HG02610 (cell line): ENCODE measurements around the gene TRAPPC2L.
"Not testable (repeated sequence)": the region's sequence is repeated elsewhere in the genome, so short reads cannot be mapped to it uniquely, and the experiment has no call there.

ENCODE experiments used
- ATAC-seq: cut with Tn5 transposase; IDR thresholded peaks from one replicate; pipeline ENCODE4 v1.9.1; 2021; ENCODE audit warnings: mild to moderate bottlenecking, moderate library complexity; ENCODE audit not compliant: unreplicated experiment

TRAPPC2L gene

DNA sequence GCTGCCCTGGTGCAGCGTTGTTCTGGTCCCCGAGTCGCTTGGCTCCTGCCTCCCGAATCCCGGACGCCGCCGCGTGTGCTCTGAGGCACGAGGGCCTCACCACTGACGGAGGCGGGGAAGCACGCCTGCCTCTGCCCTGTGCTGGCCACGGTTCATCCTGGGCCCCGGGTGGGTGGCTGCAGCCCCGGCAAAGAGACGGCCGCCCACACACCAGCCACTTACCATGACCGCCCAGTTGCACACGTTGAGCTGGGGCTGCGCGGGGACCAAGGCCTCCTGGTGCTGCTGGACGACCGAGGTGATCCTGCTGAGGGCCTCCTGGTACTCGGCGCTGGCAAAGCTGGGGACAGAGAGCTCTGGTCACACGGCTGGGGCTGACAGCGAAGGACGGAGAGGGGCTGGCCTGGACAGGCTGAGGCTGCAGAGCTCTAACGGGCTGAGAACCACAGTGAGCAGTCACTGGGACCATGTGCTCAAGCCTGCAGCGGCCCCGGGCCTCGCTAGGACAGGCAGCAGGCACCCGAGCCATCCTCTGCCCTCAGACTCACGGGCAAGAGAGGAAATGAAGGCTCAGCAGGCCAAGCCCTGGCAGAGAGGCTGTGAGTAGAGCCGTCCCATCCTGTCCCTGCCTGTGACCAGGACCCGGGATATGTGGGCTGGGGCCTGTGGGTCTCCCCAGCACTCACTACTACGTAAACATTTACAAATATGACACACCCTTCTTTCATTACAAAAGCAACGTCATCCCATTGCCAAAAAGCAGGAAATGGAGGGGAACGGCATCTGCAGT is 38.9 kb upstream of the TRAPPC2L start:
- no peak for ATAC-seq

DNA sequence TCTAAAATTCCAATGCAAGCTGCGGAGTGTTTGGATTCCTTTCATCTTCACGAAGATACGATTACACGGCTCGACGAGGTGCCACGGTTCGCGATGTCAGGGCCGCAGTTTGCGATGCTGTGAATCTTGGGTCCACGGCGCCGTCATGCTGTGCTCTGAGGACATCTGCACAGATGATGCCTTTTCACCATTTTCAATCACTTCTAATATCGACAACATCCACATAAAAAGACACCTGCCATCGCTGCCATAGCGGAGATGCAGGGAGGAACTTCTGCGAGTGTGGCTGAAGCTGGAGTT is 38.4 kb upstream of the TRAPPC2L start:
- ATAC-seq = no peak

DNA sequence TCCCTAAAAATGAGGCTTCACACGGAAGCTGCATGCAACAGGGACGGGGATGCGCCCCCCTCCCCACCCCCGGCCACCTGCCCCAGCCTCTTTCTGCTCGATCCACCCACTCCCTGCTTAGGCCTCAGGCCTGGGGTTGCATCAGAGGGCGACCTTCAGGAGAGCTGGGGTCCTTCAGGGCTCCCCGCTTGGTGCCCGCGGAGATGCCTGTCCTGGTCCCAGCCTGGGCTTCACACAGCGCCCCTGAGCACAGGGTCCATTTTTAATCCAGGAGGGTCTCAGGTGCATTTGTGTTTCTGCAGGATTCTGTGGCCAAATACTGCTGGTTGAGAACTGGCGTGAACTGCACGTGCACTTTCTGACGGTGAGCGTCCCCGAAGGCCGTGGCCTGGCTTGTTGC is 37.8 kb upstream of the TRAPPC2L start:
- ATAC-seq = no peak

DNA sequence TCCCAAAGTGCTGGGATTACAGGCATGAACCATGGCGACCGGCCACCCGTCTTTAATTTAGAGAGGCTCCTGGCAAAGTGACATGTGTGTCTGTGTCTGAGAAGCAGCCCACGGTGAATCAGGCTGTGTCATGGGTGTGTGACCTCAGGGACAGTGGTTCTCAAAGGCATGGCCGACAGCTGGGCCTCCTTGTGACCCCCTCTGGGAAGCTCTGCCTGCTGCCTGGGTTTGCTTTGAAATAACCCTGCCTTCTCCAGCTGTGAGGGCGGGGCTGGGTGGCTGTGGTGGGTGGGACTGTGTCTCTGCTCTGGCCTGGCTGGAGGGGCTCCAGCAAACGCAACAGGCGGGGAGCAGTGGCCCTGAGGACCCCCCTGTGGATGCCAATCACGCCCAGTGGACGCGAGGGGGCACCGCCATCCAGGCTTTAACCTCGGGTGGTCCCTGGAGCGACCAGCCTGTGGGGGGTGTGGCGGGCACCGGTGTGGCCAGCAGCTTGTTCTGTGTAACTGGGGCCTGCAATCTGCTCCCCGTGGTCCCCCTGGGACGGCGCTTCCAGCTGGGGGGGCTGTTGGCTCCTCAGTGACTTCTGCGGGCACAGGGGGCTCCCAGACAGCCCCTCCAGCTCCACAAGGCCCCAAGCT is 36.4 kb upstream of the TRAPPC2L start:
- ATAC-seq = no peak

DNA sequence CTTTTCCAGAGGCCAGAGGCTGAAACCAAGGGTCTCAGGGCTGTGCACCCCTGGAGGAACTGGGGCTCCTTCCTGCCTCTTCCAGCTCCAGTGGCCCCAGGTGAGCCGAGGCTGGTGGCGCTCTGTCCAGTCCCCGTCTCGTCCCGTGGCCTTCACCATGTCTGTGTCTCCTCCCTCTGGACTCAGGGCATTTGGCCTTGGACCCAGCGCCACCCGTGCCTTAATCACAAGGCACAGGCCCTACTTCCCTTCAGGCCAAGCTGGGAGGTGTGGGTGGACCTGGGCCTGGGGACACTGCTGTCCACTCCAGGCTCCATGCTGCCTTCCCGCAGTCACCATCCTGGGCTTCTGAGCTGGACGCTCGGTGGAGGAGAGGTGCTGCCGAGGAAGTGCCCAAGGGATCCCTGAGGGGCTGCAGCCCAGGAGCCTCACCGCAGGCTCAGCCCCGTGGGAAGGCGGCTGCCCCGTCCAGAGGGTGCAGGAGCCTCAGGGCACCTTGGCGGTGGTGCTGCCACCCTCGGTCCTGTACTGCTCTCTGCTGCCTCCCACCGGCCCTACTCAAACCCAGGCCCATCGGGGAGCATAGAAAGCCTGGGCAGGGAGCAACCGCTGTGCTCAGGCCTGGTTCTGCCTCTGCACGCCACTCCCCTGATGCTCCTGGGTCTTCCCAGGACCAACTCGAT is 35.6 kb upstream of the TRAPPC2L start:
- no peak for ATAC-seq

DNA sequence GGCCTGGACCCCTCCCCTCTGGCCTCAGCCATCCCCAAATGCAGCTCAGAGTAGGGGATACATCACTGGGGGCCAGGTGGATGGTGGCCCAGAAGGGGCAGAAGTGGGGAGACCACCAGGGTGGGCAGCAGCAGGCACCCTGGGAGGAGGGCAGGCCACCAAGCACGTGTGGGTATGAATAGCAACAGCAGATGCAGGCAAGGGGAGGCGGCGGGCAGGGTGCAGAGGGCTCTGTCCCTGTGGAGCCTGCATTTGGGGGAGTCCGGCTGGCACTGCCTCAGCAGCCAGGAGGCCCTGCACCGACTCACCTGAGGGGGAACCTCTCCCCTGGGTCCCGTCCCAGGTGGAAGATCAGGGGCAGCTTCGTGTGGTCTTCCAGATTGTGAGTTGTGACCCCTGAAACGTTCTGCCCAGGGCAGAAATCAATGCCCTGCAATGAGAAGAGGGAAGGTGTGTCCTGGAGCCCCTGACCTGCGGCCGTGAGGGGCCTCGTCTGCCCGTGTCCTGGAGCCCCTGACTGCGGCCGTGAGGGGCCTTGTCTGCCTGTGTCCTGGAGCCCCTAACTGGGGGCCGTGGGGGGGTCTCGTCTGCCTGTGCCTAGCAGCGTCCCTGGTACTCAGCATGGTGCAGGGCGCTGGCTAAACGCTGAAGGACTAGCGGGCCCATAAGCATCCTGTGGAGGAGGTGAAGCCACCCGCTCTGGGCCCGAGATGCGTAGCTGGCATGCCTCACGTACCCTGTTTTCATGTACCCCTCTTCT is 34.5 kb upstream of the TRAPPC2L start:
- no peak for ATAC-seq

DNA sequence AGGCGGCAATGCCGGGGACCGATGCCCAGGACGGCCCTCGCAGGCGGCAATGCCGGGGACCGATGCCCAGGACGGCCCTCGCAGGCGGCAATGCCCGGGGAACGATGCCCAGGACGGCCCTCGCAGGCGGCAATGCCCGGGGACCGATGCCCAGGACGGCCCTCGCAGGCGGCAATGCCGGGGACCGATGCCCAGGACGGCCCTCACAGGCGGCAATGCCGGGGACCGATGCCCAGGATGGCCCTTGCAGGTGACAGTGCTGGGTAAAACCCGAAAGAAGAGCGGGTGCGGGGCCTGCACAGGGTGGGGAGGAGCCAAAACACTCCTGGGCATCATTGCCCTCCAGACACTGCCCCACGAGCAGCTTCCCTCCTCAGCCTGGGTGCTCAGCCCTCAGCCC is 33.3 kb upstream of the TRAPPC2L start:
- not testable (repeated sequence) for ATAC-seq

DNA sequence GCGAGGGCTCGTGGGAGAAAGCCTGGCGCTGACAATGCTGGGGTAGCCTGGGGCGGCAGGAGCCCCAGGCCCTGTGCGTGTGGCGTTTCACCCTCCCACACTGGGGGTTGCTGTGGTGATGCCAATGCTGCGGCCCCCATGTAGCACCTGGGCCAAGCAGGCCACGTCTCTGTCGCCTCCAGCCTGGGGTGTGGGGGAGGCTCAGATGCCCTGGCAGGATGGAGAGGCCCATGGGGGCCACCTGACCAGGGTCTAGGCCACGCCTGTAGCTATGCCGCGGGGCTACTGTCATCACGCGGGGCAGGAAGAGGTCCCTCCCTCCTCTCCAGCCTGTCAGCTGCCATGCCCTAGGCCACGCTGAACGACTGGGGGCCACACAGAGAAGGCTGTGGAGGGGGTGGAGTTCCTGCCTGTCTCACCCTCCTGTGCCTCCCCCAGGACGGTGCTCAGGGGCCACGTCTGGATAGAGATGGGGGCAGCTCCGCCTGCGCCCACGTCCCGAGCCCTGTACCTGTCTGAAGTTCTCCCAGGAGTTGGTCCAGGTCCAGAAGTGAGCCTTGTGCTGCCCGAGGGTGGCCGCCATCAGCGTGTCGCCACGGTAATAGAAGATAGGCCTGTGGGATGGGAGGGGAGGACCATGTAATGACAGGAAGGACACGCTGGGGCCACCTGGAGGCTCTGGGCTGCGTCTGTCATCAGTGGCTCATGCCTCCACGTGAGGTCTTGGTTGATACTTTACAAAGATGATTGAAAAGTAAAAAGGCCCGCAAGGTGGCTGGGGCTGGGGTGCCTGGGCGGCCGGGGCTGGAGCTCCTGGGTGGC is 32.5 kb upstream of the TRAPPC2L start:
- ATAC-seq = no peak

DNA sequence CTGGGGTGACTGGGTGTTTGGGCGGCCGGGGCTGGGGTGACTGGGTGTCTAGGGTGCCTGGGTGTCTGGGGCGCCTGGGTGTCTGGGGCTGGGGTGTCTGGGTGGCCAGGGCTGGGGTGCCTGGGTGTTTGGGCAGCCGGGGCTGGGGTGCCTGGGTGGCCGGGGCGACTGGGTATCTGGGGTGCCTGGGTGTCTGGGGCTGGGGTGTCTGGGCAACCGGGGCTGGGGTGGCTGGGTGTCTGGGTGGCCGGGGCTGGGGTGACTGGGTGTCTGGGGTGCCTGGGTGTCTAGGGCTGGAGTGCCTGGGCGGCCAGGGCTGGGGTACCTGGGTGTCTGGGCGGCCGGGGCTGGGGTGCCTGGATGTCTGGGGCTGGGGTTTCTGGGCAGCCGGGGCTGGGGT is 31.8 kb upstream of the TRAPPC2L start:
- no peak for ATAC-seq

DNA sequence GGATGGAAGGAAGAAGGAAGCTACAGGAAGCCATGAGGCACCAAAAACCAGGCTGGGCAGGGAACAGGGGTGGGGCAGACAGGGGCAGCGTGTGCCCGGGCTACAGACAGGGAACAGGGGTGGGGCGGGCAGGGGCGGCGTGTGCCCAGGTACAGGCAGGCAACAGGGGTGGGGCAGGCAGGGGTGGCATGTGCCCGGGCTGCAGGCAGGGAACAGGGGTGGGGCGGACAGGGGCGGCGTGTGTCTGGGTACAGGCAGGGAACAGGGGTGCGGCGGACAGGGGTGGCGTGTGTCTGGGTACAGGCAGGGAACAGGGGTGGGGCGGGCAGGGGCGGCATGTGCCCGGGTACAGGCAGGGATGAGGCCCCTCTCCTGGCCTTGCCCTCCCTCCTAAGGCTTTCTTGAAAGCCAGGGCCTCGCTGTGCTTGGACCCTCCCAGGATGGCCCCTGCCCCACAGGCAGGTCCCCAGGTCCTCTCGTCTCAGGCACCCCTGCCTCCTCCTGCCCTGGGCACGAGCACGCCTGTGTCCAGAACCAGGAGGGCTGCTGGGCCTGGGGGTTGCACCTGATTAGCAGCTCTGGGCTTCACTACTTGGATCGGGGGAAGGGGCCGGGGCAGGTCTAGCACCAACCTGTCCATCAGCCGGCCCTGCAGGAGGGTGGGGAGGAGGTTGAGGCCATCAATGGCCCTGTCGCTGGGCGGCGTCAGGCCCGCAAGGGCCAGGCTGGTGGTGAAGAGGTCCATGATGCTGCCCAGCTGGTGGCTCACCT is 30.7 kb upstream of the TRAPPC2L start:
- ATAC-seq = no peak

DNA sequence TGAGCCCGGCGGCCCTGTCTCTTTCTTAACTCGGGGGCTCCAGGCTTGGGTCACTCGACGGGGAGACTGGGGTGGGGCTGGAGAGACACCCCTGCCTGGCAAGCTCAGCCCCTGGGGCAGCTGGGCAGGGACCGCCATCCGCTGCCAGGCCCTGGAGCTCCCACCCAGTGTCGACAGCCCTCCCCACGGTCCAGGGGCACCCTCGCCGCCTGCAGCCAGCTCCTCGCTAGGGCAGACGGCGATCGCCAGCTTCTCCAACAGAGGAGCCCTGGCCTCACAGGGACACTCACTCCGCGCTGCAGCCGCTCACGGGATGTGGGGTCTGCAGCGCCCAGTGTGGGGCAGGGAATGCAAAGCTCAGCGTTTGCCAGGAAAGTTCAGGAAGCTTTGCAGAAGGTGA is 29.2 kb upstream of the TRAPPC2L start:
- ATAC-seq = no peak

DNA sequence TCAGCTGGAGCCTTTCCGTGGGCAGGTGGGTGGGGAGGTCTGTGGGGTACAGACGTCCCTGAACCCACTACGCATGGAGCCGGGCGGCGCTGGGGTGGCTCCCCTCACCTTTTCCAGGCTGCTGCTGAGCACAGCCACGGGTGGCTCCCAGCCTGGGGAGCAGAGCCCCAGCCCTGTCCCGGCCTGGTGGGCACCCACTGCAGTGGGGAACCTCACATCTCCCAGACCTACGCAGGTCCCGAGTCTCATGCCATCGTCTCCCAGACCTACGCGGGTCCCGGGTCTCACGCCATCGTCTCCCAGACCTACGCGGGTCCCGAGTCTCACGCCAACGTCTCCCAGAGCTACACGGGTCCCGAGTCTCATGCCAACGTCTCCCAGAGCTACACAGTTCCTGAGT is 28.2 kb upstream of the TRAPPC2L start:
- no peak for ATAC-seq

DNA sequence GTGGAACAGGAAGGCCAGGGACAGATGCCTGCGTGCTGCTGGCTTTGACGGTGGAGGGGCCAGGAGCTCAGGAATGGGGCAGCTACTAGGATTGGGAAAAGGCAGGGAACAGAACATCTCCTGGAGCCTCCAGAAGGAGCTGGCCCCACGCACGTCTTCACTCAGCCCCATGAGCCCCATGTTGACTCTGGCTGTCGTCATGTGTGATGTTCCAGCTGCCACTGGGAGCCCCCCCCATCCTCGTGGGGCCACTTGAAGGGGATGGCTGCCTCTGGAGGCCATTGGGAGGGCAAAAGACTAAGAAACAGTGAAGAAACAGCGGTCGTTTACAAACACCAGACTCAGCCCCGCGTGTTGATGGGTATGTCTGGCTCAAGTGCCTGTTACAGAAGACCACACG is 26.7 kb upstream of the TRAPPC2L start:
- ATAC-seq = no peak

DNA sequence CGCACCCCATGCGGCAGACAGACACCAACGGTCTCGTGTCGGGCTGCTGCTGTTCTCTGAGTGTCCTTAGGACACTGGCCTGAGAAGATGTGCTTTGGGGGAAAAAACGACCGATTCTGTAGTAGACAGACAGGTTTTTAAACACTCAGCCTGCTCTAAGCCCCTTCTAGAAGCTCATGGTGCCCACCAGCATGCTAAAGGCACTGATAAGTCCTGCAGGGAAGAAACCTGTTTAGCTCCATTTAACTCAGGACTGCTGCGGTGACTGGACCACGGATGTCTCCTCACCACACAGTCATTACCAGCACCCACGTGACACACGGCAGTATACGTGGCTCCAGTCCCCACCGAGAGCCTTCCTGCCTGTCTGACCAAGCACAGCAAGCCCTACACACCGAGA is 26.1 kb upstream of the TRAPPC2L start:
- no peak for ATAC-seq

DNA sequence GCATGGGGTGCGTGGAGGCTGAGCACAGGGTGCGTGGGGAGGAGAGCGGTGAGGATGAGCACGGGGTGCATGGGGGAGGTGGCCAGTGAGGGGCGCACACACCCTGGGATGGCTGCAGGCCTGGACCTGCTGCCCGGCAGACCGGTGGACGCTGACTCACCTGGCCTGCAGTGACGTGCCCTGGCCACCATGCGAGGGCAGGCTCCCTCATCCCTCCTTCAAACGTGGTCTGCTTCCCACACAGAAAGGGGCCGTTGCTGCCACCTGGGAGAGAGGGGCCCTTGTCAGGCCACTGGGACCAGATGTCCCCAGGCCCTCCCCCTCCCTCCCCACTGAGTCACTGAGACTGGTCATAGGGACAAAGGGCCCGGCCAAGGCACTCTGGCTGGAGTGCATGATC is 25.1 kb upstream of the TRAPPC2L start:
- no peak for ATAC-seq

DNA sequence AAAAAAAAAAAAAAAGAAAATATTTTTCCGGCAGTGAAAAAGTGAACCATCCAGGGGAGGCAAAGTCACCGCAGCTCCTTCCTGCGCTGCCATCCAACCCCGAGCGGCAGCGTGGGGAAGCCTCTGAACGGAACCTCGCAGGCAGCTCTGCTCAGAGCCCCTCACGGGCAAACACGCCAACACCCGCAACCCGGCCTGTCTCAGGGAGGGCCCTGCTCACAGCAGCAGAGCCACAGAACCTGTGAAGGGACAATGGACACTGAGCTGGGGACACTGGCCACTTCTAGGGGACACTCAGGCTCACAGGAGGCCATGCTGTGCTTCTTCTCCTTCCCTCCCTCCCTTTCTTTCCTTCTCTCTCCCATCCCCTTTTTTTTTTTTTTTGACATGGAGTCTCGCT is 23.8 kb upstream of the TRAPPC2L start:
- ATAC-seq = no peak

DNA sequence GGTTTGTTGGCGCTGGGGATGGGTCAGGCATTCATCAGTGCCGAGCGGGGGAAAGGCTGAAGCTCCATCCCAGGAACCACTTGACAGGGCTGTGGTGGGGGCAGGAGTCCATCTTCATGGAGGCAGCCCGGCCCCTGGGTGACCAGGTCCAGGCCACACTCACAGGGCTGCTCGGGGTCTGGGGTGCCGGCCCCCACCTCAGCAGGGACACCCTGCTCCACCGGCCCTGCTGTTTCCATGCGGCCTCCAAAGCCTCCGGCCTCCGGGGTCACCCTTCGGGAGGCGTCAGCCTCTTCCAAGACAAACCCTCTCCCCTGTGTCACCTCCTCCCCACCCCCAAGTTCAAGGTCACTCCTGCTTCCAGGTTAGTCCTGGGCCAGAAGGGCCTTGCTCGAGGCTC is 22.3 kb upstream of the TRAPPC2L start:
- ATAC-seq = no peak

DNA sequence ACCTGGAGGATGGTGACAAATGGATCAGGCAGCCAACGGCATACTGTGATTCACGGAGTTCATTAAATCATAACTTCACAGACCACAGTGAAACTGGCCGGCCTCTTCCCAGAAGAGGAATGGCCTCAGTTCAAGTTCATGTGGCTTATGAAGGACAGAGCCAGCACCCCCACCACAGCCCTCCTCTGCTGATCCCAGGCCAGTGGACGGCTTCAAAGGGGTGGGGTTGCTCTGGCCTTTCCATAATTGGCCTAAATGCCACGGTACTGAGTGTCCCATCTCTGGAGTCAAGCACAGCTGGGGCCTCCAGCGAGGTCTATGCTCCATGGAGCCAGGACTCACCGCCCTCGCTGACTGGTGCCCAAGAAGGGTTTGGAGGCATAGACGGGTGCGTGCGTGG is 21.5 kb upstream of the TRAPPC2L start:
- ATAC-seq = no peak

DNA sequence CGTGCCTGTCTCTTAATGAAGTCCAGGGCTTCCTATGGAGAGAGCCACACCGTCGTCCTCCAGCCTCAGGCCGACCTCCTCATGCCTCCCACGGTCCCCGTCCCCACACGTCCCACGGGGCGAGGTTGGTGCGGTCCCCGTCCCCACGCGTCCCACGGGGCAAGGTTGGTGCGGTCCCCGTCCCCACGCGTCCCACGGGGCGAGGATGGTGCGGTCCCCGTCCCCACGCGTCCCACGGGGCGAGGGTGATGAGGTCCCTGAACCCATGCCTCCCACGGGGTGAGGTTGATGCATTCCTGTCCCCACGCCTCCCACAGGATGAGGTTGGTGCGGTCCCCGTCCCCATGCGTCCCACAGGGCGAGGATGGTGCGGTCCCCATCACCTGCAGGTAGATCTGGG is 21.1 kb upstream of the TRAPPC2L start:
- ATAC-seq = no peak

DNA sequence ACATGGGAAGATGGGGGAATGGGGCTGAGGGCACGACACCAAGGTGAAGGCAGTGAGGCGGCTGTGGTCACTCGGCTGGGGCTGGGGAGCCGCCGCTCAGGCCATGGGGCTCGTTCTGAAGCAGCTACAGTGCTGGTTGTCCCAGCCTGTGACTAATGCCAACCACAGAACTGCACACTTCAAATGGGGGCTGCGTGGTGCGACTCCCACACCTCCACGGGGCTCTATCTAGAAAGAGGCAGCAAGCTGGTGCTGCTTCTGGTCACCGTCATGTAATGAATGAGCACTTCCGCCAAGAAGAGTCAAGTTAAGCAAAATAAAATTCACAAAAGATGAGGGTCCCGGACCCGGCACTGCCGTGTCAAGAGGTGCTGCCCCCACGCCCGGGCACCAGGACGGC is 20.1 kb upstream of the TRAPPC2L start:
- ATAC-seq = no peak
